ENCODE measurements around the gene DELE1. TPM values are rescaled to one million over a fixed set of nuclear protein-coding genes. Genes with fewer than 3 reads are reported as not detected.

Gene DELE1
- total RNA-seq, 3 donors from 2014 or later (not counting 1 experiment from before 2014, with no cell fraction given), result 106 to 125 (median 115) TPM

DNA sequence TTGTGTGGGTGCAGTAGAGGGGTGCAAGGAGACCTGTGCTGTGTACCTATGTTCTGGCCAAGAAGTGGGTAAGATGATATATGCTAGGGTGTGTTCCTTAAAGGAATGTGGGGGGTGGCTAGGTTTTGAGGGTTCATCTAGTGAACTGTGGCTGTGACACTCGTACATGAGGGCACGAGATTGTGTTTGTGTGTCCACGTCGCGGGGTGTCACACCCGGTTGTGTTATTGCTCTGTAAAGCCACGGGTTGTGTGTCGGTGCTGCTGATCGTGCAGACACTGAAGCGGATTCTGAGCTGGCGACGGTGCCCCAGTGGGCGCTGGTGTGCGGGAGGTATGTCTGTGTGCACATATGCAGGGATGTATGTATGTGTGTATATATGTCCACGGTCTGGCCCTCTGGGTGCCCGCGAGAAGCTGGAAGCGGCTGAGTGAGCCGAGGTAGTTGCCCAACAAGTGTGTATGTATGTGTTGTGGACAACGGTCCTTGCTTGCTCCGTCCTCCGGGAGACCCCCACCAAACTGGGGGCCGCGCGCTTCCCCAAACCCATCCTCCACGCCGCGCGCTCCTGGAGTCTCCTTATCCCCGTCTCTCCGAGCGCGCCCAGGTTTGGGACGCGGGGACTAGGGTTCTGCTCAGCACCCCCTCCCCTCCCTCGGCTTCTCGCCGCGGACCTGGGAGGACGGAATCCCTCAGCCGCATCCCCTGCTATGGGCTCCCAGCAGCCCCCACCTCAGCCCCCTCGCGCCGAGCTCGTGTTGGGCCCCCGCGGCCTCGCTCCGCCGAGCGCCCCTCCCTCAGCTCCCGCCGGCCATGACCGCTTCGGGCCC lies 46.1 kb upstream of the DELE1 start:
- peaks cover 46% of the 10 kb centered on the region for H3K27me3 ChIP-seq (ENCODE audit: control insufficient read depth, insufficient read depth, low read length)
- H3K27ac Mint-ChIP-seq, result peak overlapping the region; percentile 61 to 82
- 2% methylated on average over 55 of the region's 55 CpGs for WGBS (ENCODE audit: insufficient coverage)
- H3K27me3 Mint-ChIP-seq (ENCODE audit: low read depth in 2 of 2), result peaks cover 23 to 47% of the 10 kb centered on the region in 2 donors
- H3K36me3 ChIP-seq (ENCODE audit: control insufficient read depth, insufficient read depth, low read length), result no peaks in the 10 kb centered on the region
- no peaks in the 10 kb centered on the region for H3K36me3 Mint-ChIP-seq
- TF ChIP-seq, protein P1, sequence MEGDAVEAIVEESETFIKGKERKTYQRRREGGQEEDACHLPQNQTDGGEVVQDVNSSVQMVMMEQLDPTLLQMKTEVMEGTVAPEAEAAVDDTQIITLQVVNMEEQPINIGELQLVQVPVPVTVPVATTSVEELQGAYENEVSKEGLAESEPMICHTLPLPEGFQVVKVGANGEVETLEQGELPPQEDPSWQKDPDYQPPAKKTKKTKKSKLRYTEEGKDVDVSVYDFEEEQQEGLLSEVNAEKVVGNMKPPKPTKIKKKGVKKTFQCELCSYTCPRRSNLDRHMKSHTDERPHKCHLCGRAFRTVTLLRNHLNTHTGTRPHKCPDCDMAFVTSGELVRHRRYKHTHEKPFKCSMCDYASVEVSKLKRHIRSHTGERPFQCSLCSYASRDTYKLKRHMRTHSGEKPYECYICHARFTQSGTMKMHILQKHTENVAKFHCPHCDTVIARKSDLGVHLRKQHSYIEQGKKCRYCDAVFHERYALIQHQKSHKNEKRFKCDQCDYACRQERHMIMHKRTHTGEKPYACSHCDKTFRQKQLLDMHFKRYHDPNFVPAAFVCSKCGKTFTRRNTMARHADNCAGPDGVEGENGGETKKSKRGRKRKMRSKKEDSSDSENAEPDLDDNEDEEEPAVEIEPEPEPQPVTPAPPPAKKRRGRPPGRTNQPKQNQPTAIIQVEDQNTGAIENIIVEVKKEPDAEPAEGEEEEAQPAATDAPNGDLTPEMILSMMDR (IDR thresholded peaks at IDR 0.05), result no peak
- no peak overlapping the region for H3K27ac ChIP-seq (ENCODE audit: low read length)
- peak; percentile 18 to 38 (median 20) for ATAC-seq
- H3K9me3 ChIP-seq (ENCODE audit: control insufficient read depth, insufficient read depth, low read length), result no peaks in the 10 kb centered on the region
- peaks cover 39 to 60% of the 10 kb centered on the region in 2 donors for H3K4me1 Mint-ChIP-seq
- DNase-seq, result peak; percentile 40 to 56
- H3K4me3 ChIP-seq (ENCODE audit: low read length), result peak overlapping the region; percentile 48
- H3K9me3 Mint-ChIP-seq, result no peaks in the 10 kb centered on the region
- intact Hi-C loops (cut with micrococcal nuclease), result loop anchor here (2.0 to 5.0 kb wide), 5 partner anchors 29 to 185 kb away; partner anchors contain the start of gene RNF14
- peaks cover 38% of the 10 kb centered on the region for H3K4me1 ChIP-seq (ENCODE audit: control insufficient read depth, insufficient read depth, low read length)
- H3K4me3 Mint-ChIP-seq, result peak overlapping the region; percentile 89

DNA sequence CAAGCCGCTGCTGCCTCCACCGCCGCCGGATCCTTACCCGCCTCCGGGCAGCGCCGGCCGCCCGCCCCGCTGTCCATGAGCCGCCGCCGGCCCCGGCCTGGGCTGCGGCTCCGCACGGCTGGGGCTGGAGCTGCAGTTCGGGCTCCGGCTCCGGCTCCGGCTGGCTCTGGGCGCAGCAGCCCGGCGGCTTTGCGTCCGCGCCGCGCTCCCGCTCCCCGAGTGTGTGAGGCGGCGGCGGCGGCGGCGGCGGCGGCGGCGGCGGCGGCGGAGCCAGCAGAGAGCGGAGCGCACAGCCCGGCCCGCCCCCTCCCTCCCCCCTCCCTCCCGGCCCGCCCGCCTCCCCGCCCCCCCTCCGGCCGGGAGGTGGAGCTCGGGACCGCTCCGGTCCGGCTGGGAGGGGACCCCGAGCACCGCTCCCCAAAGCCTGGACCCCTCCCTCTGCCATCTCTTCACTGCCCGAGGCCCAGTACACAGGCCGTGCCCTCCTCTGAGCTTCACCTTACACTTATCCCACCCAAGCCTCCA lies 45.4 kb upstream of the DELE1 start, which contains the start of gene PCDH1:
Gene PCDH1, minus strand, starts transcription at position 225 of the 525 bp plus-strand sequence. Its CDS starts 148 bp downstream, at position 77.
- no peaks in the 10 kb centered on the region for H3K36me3 ChIP-seq (ENCODE audit: control insufficient read depth, insufficient read depth, low read length)
- peak within 1 kb of the TSS; percentile 23 for H3K27ac ChIP-seq (ENCODE audit: low read length)
- DNase-seq, result peak; percentile 37 to 60
- H3K4me3 ChIP-seq (ENCODE audit: low read length), result peak within 1 kb of the TSS; percentile 52
- H3K9me3 ChIP-seq (ENCODE audit: control insufficient read depth, insufficient read depth, low read length), result no peaks in the 10 kb centered on the region
- under 1% methylated on average over 33 of the region's 63 CpGs for WGBS (ENCODE audit: insufficient coverage)
- H3K27me3 Mint-ChIP-seq (ENCODE audit: low read depth in 2 of 2), result peaks cover 26 to 49% of the 10 kb centered on the region in 2 donors
- intact Hi-C loops (cut with micrococcal nuclease), result loop anchor here (2.0 to 5.0 kb wide), 4 partner anchors 66 to 185 kb away; partner anchors contain the start of gene RNF14
- peaks cover 52% of the 10 kb centered on the region for H3K27me3 ChIP-seq (ENCODE audit: control insufficient read depth, insufficient read depth, low read length)
- peaks cover 38% of the 10 kb centered on the region for H3K4me1 ChIP-seq (ENCODE audit: control insufficient read depth, insufficient read depth, low read length)
- H3K4me3 Mint-ChIP-seq, result peak within 1 kb of the TSS; percentile 89
- TF ChIP-seq, protein P1 (IDR thresholded peaks at IDR 0.05), result no peak
- peaks cover 39 to 58% of the 10 kb centered on the region in 2 donors for H3K4me1 Mint-ChIP-seq
- ATAC-seq, result peak; percentile 14 to 33 (median 27)
- no peaks in the 10 kb centered on the region for H3K36me3 Mint-ChIP-seq
- no peaks in the 10 kb centered on the region for H3K9me3 Mint-ChIP-seq
- peak within 1 kb of the TSS; percentile 61 to 82 for H3K27ac Mint-ChIP-seq

DNA sequence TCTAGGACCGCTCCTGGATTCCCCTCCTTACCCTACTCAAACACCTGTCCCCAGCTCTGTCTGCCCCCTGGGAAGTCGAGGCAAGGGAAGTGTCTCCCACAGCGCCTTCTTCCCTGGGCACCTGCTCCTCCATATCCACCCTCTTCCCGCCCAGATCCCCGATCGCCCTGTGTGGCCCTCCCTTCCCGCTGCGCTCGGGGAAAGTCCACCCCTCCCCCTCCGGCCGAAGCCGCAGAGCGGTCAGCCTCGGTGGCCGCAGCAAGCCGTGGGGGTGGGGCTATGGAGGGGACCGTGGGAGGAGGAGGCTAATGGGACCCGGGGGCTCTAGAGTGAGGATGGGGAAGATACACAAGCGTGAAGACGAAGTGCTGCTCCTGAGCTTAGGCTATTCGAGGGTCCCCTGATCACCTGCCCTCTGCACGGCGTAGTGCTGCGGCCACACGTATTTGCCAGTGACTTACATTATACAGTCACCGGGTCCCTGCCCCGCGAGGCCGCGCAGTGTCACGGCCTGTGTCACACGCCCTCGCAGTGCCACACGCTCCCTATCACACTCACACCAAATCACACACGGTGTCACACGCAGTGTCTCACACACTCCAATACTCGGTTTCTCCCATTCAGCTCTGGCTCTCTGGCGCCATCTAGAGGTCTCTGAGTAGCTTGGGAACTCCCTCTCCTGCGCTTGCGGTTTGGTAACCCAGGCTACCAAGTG lies 44.8 kb upstream of the DELE1 start:
- ATAC-seq (peak; percentile 69 to 83 (median 72)), DNase-seq (peak; percentile 85 to 98)
- no peaks in the 10 kb centered on the region for H3K9me3 Mint-ChIP-seq
- peaks cover 30 to 47% of the 10 kb centered on the region in 2 donors for H3K27me3 Mint-ChIP-seq (ENCODE audit: low read depth in 2 of 2)
- Histone ChIP-seq H3K27ac (ENCODE audit: low read length) (peak overlapping the region; percentile 23), H3K27me3 (ENCODE audit: control insufficient read depth, insufficient read depth, low read length) (peaks cover 58% of the 10 kb centered on the region), H3K4me1 (ENCODE audit: control insufficient read depth, insufficient read depth, low read length) (peaks cover 38% of the 10 kb centered on the region), H3K36me3 (ENCODE audit: control insufficient read depth, insufficient read depth, low read length) (no peaks in the 10 kb centered on the region), H3K9me3 (ENCODE audit: control insufficient read depth, insufficient read depth, low read length) (no peaks in the 10 kb centered on the region), H3K4me3 (ENCODE audit: low read length) (peak overlapping the region; percentile 52)
- no peaks in the 10 kb centered on the region for H3K36me3 Mint-ChIP-seq
- intact Hi-C loops (cut with micrococcal nuclease), result loop anchor here (1.0 to 5.0 kb wide), 5 partner anchors 67 to 186 kb away; partner anchors contain the start of gene RNF14
- TF ChIP-seq, protein P1 (IDR thresholded peaks at IDR 0.05), result peak; percentile 95
- 1% methylated on average over 36 of the region's 40 CpGs for WGBS (ENCODE audit: insufficient coverage)
- H3K4me3 Mint-ChIP-seq, result peak overlapping the region; percentile 80
- H3K4me1 Mint-ChIP-seq, result peaks cover 38 to 55% of the 10 kb centered on the region in 2 donors
- H3K27ac Mint-ChIP-seq, result peak overlapping the region; percentile 47 to 82

Data from natural killer cell (primary cell).